ENCODE data around the gene ALK.

Gene ALK

GRCh38 chr2:29780906-29781305, 140.5 kb downstream of the ALK start:
- Histone ChIP-seq H3K4me3 (no peak overlapping the region), H3K9ac (ENCODE audit: insufficient read length) (no peak overlapping the region), H3K27ac (no peak overlapping the region), H3K36me3 (ENCODE audit: insufficient read depth, low read length) (no peaks in the 10 kb centered on the region), H3K9me3 (ENCODE audit: low read depth, low read length) (no peaks in the 10 kb centered on the region)
- TF ChIP-seq EZH2 (IDR thresholded peaks at IDR 0.05) = no peak
- TF ChIP-seq FOXP2 (optimal IDR thresholded peaks at IDR 0.05; ENCODE audit: control extremely low read depth, extremely low read length, insufficient read depth) = no peak
- no peak for TF ChIP-seq POLR2AphosphoS5 (IDR thresholded peaks at IDR 0.05; ENCODE audit: borderline replicate concordance, low read depth, low read length)
- no peak for DNase-seq (ENCODE audit: low read depth, low spot score)

- Histone ChIP-seq H3K36me3 (ENCODE audit: insufficient read depth, low read length) (no peaks in the 10 kb centered on the region), H3K9ac (ENCODE audit: insufficient read length) (no peak overlapping the region), H3K4me3 (no peak overlapping the region), H3K27ac (no peak overlapping the region), H3K9me3 (ENCODE audit: low read depth, low read length) (no peaks in the 10 kb centered on the region)
- TF ChIP-seq FOXP2 (optimal IDR thresholded peaks at IDR 0.05; ENCODE audit: control extremely low read depth, extremely low read length, insufficient read depth) (no peak), POLR2AphosphoS5 (IDR thresholded peaks at IDR 0.05; ENCODE audit: borderline replicate concordance, low read depth, low read length) (no peak), EZH2 (IDR thresholded peaks at IDR 0.05) (no peak)
- no peak for DNase-seq (ENCODE audit: low read depth, low spot score)
These were observed 144.2 kb downstream of the ALK start for GRCh38 chr2:29777161-29777560.

GRCh38 chr2:29776406-29776805, 145.0 kb downstream of the ALK start:
- H3K4me3 ChIP-seq = no peak overlapping the region
- DNase-seq (ENCODE audit: low read depth, low spot score) = no peak
- H3K27ac ChIP-seq = no peak overlapping the region
- TF ChIP-seq POLR2AphosphoS5 (IDR thresholded peaks at IDR 0.05; ENCODE audit: borderline replicate concordance, low read depth, low read length) (no peak), FOXP2 (optimal IDR thresholded peaks at IDR 0.05; ENCODE audit: control extremely low read depth, extremely low read length, insufficient read depth) (no peak), EZH2 (IDR thresholded peaks at IDR 0.05) (no peak)
- no peak overlapping the region for H3K9ac ChIP-seq (ENCODE audit: insufficient read length)
- no peaks in the 10 kb centered on the region for H3K9me3 ChIP-seq (ENCODE audit: low read depth, low read length)
- H3K36me3 ChIP-seq (ENCODE audit: insufficient read depth, low read length) = no peaks in the 10 kb centered on the region

- no peak overlapping the region for H3K9ac ChIP-seq (ENCODE audit: insufficient read length)
- H3K27ac ChIP-seq = no peak overlapping the region
- no peak for DNase-seq (ENCODE audit: low read depth, low spot score)
- TF ChIP-seq POLR2AphosphoS5 (IDR thresholded peaks at IDR 0.05; ENCODE audit: borderline replicate concordance, low read depth, low read length) = no peak
- TF ChIP-seq EZH2 (IDR thresholded peaks at IDR 0.05) = no peak
- no peak for TF ChIP-seq FOXP2 (optimal IDR thresholded peaks at IDR 0.05; ENCODE audit: control extremely low read depth, extremely low read length, insufficient read depth)
- H3K4me3 ChIP-seq = no peak overlapping the region
- H3K36me3 ChIP-seq (ENCODE audit: insufficient read depth, low read length) = no peaks in the 10 kb centered on the region
- no peaks in the 10 kb centered on the region for H3K9me3 ChIP-seq (ENCODE audit: low read depth, low read length)
These were observed 145.4 kb downstream of the ALK start for GRCh38 chr2:29775937-29776336.

- no peaks in the 10 kb centered on the region for H3K9me3 ChIP-seq (ENCODE audit: low read depth, low read length)
- no peak overlapping the region for H3K9ac ChIP-seq (ENCODE audit: insufficient read length)
- no peaks in the 10 kb centered on the region for H3K36me3 ChIP-seq (ENCODE audit: insufficient read depth, low read length)
- no peak overlapping the region for H3K4me3 ChIP-seq
- DNase-seq (ENCODE audit: low read depth, low spot score) = no peak
- H3K27ac ChIP-seq = no peak overlapping the region
- TF ChIP-seq FOXP2 (optimal IDR thresholded peaks at IDR 0.05; ENCODE audit: control extremely low read depth, extremely low read length, insufficient read depth) (no peak), EZH2 (IDR thresholded peaks at IDR 0.05) (no peak), POLR2AphosphoS5 (IDR thresholded peaks at IDR 0.05; ENCODE audit: borderline replicate concordance, low read depth, low read length) (no peak)
These were observed 146.8 kb downstream of the ALK start for GRCh38 chr2:29774624-29775023.

- TF ChIP-seq POLR2AphosphoS5 (IDR thresholded peaks at IDR 0.05; ENCODE audit: borderline replicate concordance, low read depth, low read length) (no peak), EZH2 (IDR thresholded peaks at IDR 0.05) (no peak), FOXP2 (optimal IDR thresholded peaks at IDR 0.05; ENCODE audit: control extremely low read depth, extremely low read length, insufficient read depth) (no peak)
- Histone ChIP-seq H3K36me3 (ENCODE audit: insufficient read depth, low read length) (no peaks in the 10 kb centered on the region), H3K4me3 (no peak overlapping the region), H3K9me3 (ENCODE audit: low read depth, low read length) (no peaks in the 10 kb centered on the region), H3K9ac (ENCODE audit: insufficient read length) (no peak overlapping the region), H3K27ac (no peak overlapping the region)
- DNase-seq (ENCODE audit: low read depth, low spot score) = no peak
These were observed 150.5 kb downstream of the ALK start for GRCh38 chr2:29770846-29771245.

- TF ChIP-seq EZH2 (IDR thresholded peaks at IDR 0.05) = no peak
- TF ChIP-seq POLR2AphosphoS5 (IDR thresholded peaks at IDR 0.05; ENCODE audit: borderline replicate concordance, low read depth, low read length) = no peak
- no peak for TF ChIP-seq FOXP2 (optimal IDR thresholded peaks at IDR 0.05; ENCODE audit: control extremely low read depth, extremely low read length, insufficient read depth)
- H3K4me3 ChIP-seq = no peak overlapping the region
- H3K9me3 ChIP-seq (ENCODE audit: low read depth, low read length) = no peaks in the 10 kb centered on the region
- H3K9ac ChIP-seq (ENCODE audit: insufficient read length) = no peak overlapping the region
- no peak for DNase-seq (ENCODE audit: low read depth, low spot score)
- no peaks in the 10 kb centered on the region for H3K36me3 ChIP-seq (ENCODE audit: insufficient read depth, low read length)
- H3K27ac ChIP-seq = no peak overlapping the region
These were observed 151.5 kb downstream of the ALK start for GRCh38 chr2:29769847-29770246.

- H3K36me3 ChIP-seq (ENCODE audit: insufficient read depth, low read length) = no peaks in the 10 kb centered on the region
- H3K9me3 ChIP-seq (ENCODE audit: low read depth, low read length) = no peaks in the 10 kb centered on the region
- TF ChIP-seq POLR2AphosphoS5 (IDR thresholded peaks at IDR 0.05; ENCODE audit: borderline replicate concordance, low read depth, low read length) = no peak
- no peak for TF ChIP-seq FOXP2 (optimal IDR thresholded peaks at IDR 0.05; ENCODE audit: control extremely low read depth, extremely low read length, insufficient read depth)
- no peak for TF ChIP-seq EZH2 (IDR thresholded peaks at IDR 0.05)
- no peak overlapping the region for H3K9ac ChIP-seq (ENCODE audit: insufficient read length)
- no peak overlapping the region for H3K27ac ChIP-seq
- H3K4me3 ChIP-seq = no peak overlapping the region
- no peak for DNase-seq (ENCODE audit: low read depth, low spot score)
These were observed 153.6 kb downstream of the ALK start for GRCh38 chr2:29767606-29768335.

- Histone ChIP-seq H3K9me3 (ENCODE audit: low read depth, low read length) (no peaks in the 10 kb centered on the region), H3K4me3 (no peak overlapping the region), H3K36me3 (ENCODE audit: insufficient read depth, low read length) (no peaks in the 10 kb centered on the region; the same call in 1 of the 2 replicates), H3K9ac (ENCODE audit: insufficient read length) (no peak overlapping the region), H3K27ac (no peak overlapping the region)
- TF ChIP-seq POLR2AphosphoS5 (IDR thresholded peaks at IDR 0.05; ENCODE audit: borderline replicate concordance, low read depth, low read length) = no peak
- TF ChIP-seq EZH2 (IDR thresholded peaks at IDR 0.05) = no peak
- TF ChIP-seq FOXP2 (optimal IDR thresholded peaks at IDR 0.05; ENCODE audit: control extremely low read depth, extremely low read length, insufficient read depth) = no peak
- no peak for DNase-seq (ENCODE audit: low read depth, low spot score)
These were observed 155.2 kb downstream of the ALK start for GRCh38 chr2:29766191-29766590.
